T follicular helper cell (primary cell): ENCODE data around the gene EPN2.
"Not testable (repeated sequence)": the region's sequence is repeated elsewhere in the genome, so short reads cannot be mapped to it uniquely, and the experiment has no call there.

Source experiments
- DNase-seq: peaks from one replicate; pipeline ENCODE4 v3.0.0-alpha.2; 2020; ENCODE audit warnings: low read depth

The EPN2 gene

GRCh38 chr17:19268611-19269010 lies 31.4 kb downstream of the EPN2 start:
- DNase-seq: no peak

- DNase-seq: no peak
Observed at GRCh38 chr17:19269106-19269505, 31.9 kb downstream of the EPN2 start.

GRCh38 chr17:19269641-19270040 lies 32.5 kb downstream of the EPN2 start:
- no peak for DNase-seq

GRCh38 chr17:19270347-19270703 lies 33.2 kb downstream of the EPN2 start:
- no peak for DNase-seq

GRCh38 chr17:19270704-19271611 lies 33.8 kb downstream of the EPN2 start:
- DNase-seq: no peak

GRCh38 chr17:19271780-19272357 lies 34.7 kb downstream of the EPN2 start:
- no peak for DNase-seq

- no peak for DNase-seq
Observed at GRCh38 chr17:19273731-19274130, 36.6 kb downstream of the EPN2 start.

GRCh38 chr17:19274893-19275292 lies 37.7 kb downstream of the EPN2 start:
- DNase-seq: no peak

GRCh38 chr17:19275457-19276127 lies 38.4 kb downstream of the EPN2 start:
- DNase-seq: no peak

- not testable (repeated sequence) for DNase-seq
Observed at GRCh38 chr17:19278284-19278683, 41.1 kb downstream of the EPN2 start.

- no peak for DNase-seq
Observed at GRCh38 chr17:19278729-19279128, 41.6 kb downstream of the EPN2 start.

GRCh38 chr17:19281161-19281560 lies 44.0 kb downstream of the EPN2 start:
- DNase-seq: no peak

GRCh38 chr17:19284005-19284959 lies 47.1 kb downstream of the EPN2 start:
- no peak for DNase-seq

GRCh38 chr17:19285213-19285900 lies 48.2 kb downstream of the EPN2 start:
- DNase-seq: no peak

GRCh38 chr17:19286751-19287341 lies 49.7 kb downstream of the EPN2 start:
- no peak for DNase-seq

GRCh38 chr17:19287651-19288050 lies 50.5 kb downstream of the EPN2 start:
- DNase-seq: no peak

- DNase-seq: no peak
Observed at GRCh38 chr17:19288453-19288852, 51.3 kb downstream of the EPN2 start.

GRCh38 chr17:19290066-19290705 lies 53.0 kb downstream of the EPN2 start:
- DNase-seq: no peak

- no peak for DNase-seq
Observed at GRCh38 chr17:19291646-19292376, 54.6 kb downstream of the EPN2 start.

- DNase-seq: no peak
Observed at GRCh38 chr17:19292377-19292711, 55.2 kb downstream of the EPN2 start.
